HepG2 (cell line): ENCODE measurements around the gene COBL. TPM values are rescaled to one million over a fixed set of nuclear protein-coding genes. Genes with fewer than 3 reads are reported as not detected.

Experiments used
- ATAC-seq: fragments of 200-7000 bp; cut with Tn5 transposase; 3 replicates; pipeline ENCODE4 v1.9.1; 2020; ENCODE audit warnings: mild to moderate bottlenecking, moderate library complexity
- BruUV-seq: library from RNA; stranded (reverse); fragments of 400-500 nt; replicated peaks from 2 replicates; lab custom pipeline; 2021; lab: Mats Ljungman, UMichigan
- CTCF ChIA-PET: fragments of 300-600 bp; formaldehyde crosslinking; extraction: SDS; loops from one replicate; lab custom pipeline; 2021; ENCODE audit warnings: low total read pairs, inconsistent platforms, low intra/inter-chr PET ratio; lab: Yijun Ruan, JAX
- POLR2A ChIA-PET: fragments of 350-600 bp; sonication (Branson Sonifier 250); formaldehyde crosslinking; loops from one replicate; lab custom pipeline; 2020; ENCODE audit warnings: antibody characterized with exemption, inconsistent platforms; lab: Yijun Ruan, JAX
- DNase-seq: peaks from one replicate; pipeline ENCODE4 v3.0.0-alpha.2; 2015; ENCODE audit warnings: low spot score
- FAIRE-seq: peaks from 3 replicates; lab custom pipeline; 2011; peaks lifted over from hg19 to GRCh38; lab: Jason Lieb, UNC
- H2AFZ ChIP-seq: one replicate; pipeline ENCODE4 v1.6.1; 2011; ENCODE audit warnings: low read length, inconsistent platforms
- H3K27ac ChIP-seq: fragments of 300-600 bp; 3 replicates; pipeline ENCODE4 v1.8.0; 2011; ENCODE audit warnings: mixed run types, mild to moderate bottlenecking, mixed read lengths, low read length, inconsistent platforms; ENCODE audit not compliant: insufficient read depth; ENCODE audit errors: extremely low read length
- H3K27me3 ChIP-seq, 2 experiments: fragments of 200-600 bp in 1 of 2; 2 replicates in 1 of 2; 3 replicates in 1 of 2; pipeline versions ENCODE4 v1.6.0 to v1.8.0; 2011; ENCODE audit warnings: low read length in 2 of 2, mild to moderate bottlenecking in 2 of 2, moderate library complexity in 2 of 2, inconsistent platforms in 1 of 2; ENCODE audit not compliant: insufficient read depth in 2 of 2, control insufficient read depth in 1 of 2
- H3K36me3 ChIP-seq, 2 experiments: fragments of 200-600 bp in 1 of 2; replicated peaks in 1 of 2; 2 replicates in 1 of 2; 3 replicates in 1 of 2; pipeline versions ENCODE4 v1.5.1 to v1.8.0; 2011; ENCODE audit warnings: low read length in 2 of 2, inconsistent platforms in 1 of 2; ENCODE audit not compliant: insufficient read depth in 2 of 2, control insufficient read depth in 1 of 2
- H3K4me1 ChIP-seq: 2 replicates; pipeline ENCODE4 v1.5.1; 2012; ENCODE audit warnings: low read length, inconsistent platforms; ENCODE audit not compliant: insufficient read depth
- H3K4me2 ChIP-seq: 2 replicates; pipeline ENCODE4 v1.6.0; 2011; ENCODE audit warnings: low read depth, low read length, inconsistent platforms
- H3K4me3 ChIP-seq, 3 experiments: fragments of 200-600 bp in 1 of 3; sonication (generic), shearing (Covaris generic) in 1 of 3; replicated peaks in 1 of 3; 2 replicates each; pipeline ENCODE4 v1.5.1; 2011 to 2016; ENCODE audit warnings: low read length in 3 of 3, inconsistent platforms in 2 of 3, low read depth in 2 of 3, mild to moderate bottlenecking in 2 of 3, control low read depth in 1 of 3, mixed read lengths in 1 of 3; ENCODE audit not compliant: insufficient read depth in 1 of 3
- H3K79me2 ChIP-seq: one replicate; pipeline ENCODE4 v1.6.1; 2011; ENCODE audit warnings: low read length, inconsistent platforms; ENCODE audit not compliant: insufficient read depth
- H3K9ac ChIP-seq: 2 replicates; pipeline ENCODE4 v1.6.0; 2011; ENCODE audit warnings: mild to moderate bottlenecking, low read depth, low read length, inconsistent platforms; ENCODE audit not compliant: insufficient read depth
- H3K9me3 ChIP-seq: 2 replicates; pipeline ENCODE4 v1.5.1; 2012; ENCODE audit warnings: mild to moderate bottlenecking, low read length
- H4K20me1 ChIP-seq: 2 replicates; pipeline ENCODE4 v1.6.0; 2011; ENCODE audit warnings: inconsistent platforms, mild to moderate bottlenecking, low read length, moderate library complexity; ENCODE audit not compliant: insufficient read depth
- ARHGAP35 ChIP-seq: sonication (generic); formaldehyde crosslinking; IDR thresholded peaks from 2 replicates; pipeline ENCODE4 v1.9.0; 2022; ENCODE audit warnings: mild to moderate bottlenecking, inconsistent platforms, moderate library complexity, missing genetic modification reagents, borderline replicate concordance
- ARID3A ChIP-seq: IDR thresholded peaks from 2 replicates; pipeline ENCODE4 v1.6.1; 2012; ENCODE audit warnings: low read depth, low read length, improper control_type of control experiment
- ARID5B ChIP-seq: IDR thresholded peaks from 2 replicates; pipeline ENCODE4 v1.4.0; 2020; ENCODE audit warnings: mild to moderate bottlenecking, missing genetic modification reagents
- ATF3 ChIP-seq: sonication (generic); formaldehyde crosslinking; IDR thresholded peaks from 2 replicates; pipeline ENCODE4 v1.4.0; 2020; ENCODE audit warnings: missing genetic modification reagents
- E2F1 ChIP-seq: sonication (generic); formaldehyde crosslinking; IDR thresholded peaks from 2 replicates; pipeline ENCODE4 v1.5.0; 2020; ENCODE audit warnings: missing genetic modification reagents
- HOMEZ ChIP-seq: IDR thresholded peaks from 2 replicates; pipeline ENCODE4 v1.6.1; 2016; ENCODE audit warnings: low read depth
- RARA ChIP-seq: IDR thresholded peaks from 2 replicates; pipeline ENCODE4 v1.6.1; 2016; ENCODE audit warnings: missing genetic modification reagents, missing compliant biosample characterization
- SAP130 ChIP-seq: IDR thresholded peaks from 2 replicates; pipeline ENCODE4 v1.6.1; 2016; ENCODE audit warnings: low read depth
- ZNF512B ChIP-seq: sonication (generic); formaldehyde crosslinking; IDR thresholded peaks from 2 replicates; pipeline ENCODE4 v1.5.1; 2020; ENCODE audit warnings: missing genetic modification reagents, mild to moderate bottlenecking, borderline replicate concordance
- WGBS: methylation state at CpG from one replicate; pipeline ENCODE4 v1.1.6; 2017; ENCODE audit warnings: low lambda C conversion rate; 5-methylcytosine and 5-hydroxymethylcytosine counted together
- in situ Hi-C: cut with HindIII; loops from 2 replicates; pipeline ENCODE4 v1.10.0; 2017; ENCODE audit warnings: low pct_unique_long_range_greater_than_20kb; ENCODE audit not compliant: extremely low pct_ligation_motif_present
- intact Hi-C: fragments of 100-400 bp; cut with micrococcal nuclease; formaldehyde crosslinking; loops from one replicate; pipeline ENCODE4 v1.10.0; 2022; ENCODE audit not compliant: unreplicated experiment
- polyA plus RNA-seq, 8 experiments: library from polyadenylated mRNA; depleted of rRNA in 3 of 8; stranded (reverse) in 7 of 8; unstranded in 1 of 8; fragments of >200 nt; fragmentation: Illumina TruSeq in 4 of 8; extraction: Trizol in 4 of 8; gene quantifications; 2 replicates each; pipeline versions ENCODE4 v1.2.1 to v1.2.3, GENCODE V29; 2011 to 2016; ENCODE audit warnings: low read depth in 4 of 8, missing spikeins in 1 of 8, mixed read lengths in 1 of 8; ENCODE audit not compliant: insufficient read depth in 1 of 8
- total RNA-seq, 5 experiments: library from RNA; depleted of rRNA; stranded (reverse); fragments of >200 nt; fragmentation: Illumina TruSeq; extraction: Trizol; gene quantifications; 2 replicates each; pipeline ENCODE4 v1.2.3, GENCODE V29; 2016; ENCODE audit warnings: low read depth in 1 of 5

COBL gene
- total and polyA plus RNA-seq, 2 of the 13 experiments (the other 11 are each of a cell fraction or from before 2014, with no cell fraction given), result 3.8 to 4.9 TPM

GRCh38 chr7:51251290-51251689 lies 65.3 kb downstream of the COBL start (continued):
- no peak for TF ChIP-seq ZNF512B (CRISPR knock-in tag)
- no peak for TF ChIP-seq ARHGAP35
- no peak for TF ChIP-seq SAP130 (CRISPR knock-in tag)

GRCh38 chr7:51250512-51250911 lies 66.1 kb downstream of the COBL start:
- peaks cover 6% of the 10 kb centered on the region for H3K79me2 ChIP-seq
- no peaks in the 10 kb centered on the region for H3K9me3 ChIP-seq
- H3K36me3 ChIP-seq, result no peaks in the 10 kb centered on the region
- FAIRE-seq, result no peak
- H3K4me2 ChIP-seq, result 0 out of 2 replicates have a peak overlapping the region, but pooled peaks have one; percentile 16
- ChIA-PET POLR2A (no interaction called here), CTCF (no interaction called here)
- in situ Hi-C loops (loop anchor here (10.0 kb wide), 1 partner anchor 114 kb away; no protein-coding TSS in a partner anchor), intact Hi-C loops (no loop called here)
- H3K27me3 ChIP-seq, result no peaks in the 10 kb centered on the region
- no peak overlapping the region for H3K4me3 ChIP-seq
- TF ChIP-seq ATF3 (CRISPR knock-in tag) (no peak), E2F1 (CRISPR knock-in tag) (no peak), ARID5B (CRISPR knock-in tag) (peak; percentile 16; the same call in 1 of the 2 replicates), RARA (CRISPR knock-in tag) (0 out of 2 replicates have a peak, but pooled peaks have one; percentile 12), HOMEZ (CRISPR knock-in tag) (peak; percentile 48; the same call in 1 of the 2 replicates), ARID3A (no peak)
- H4K20me1 ChIP-seq, result peaks cover 4% of the 10 kb centered on the region; the same call in 1 of the 2 replicates
- H3K9ac ChIP-seq, result no peak overlapping the region
- no TSS peak for BruUV-seq
- no peak for DNase-seq
- ATAC-seq, result no peak
- no peak overlapping the region for H2AFZ ChIP-seq
- peaks cover 20% of the 10 kb centered on the region for H3K4me1 ChIP-seq
- 59% methylated on average over 2 of the region's 2 CpGs for WGBS
- no peak overlapping the region for H3K27ac ChIP-seq
